Middle frontal gyrus (tissue), 1 donor: ENCODE data around the gene FGFR3.
"Not testable (repeated sequence)": the region's sequence is repeated elsewhere in the genome, so short reads cannot be mapped to it uniquely, and the experiment has no call there.

ENCODE experiments used
- DNase-seq: peaks from one replicate; pipeline ENCODE4 v3.0.0-alpha.2; 2015; ENCODE audit warnings: low spot score; ENCODE audit errors: extremely low spot score

Gene FGFR3

DNA sequence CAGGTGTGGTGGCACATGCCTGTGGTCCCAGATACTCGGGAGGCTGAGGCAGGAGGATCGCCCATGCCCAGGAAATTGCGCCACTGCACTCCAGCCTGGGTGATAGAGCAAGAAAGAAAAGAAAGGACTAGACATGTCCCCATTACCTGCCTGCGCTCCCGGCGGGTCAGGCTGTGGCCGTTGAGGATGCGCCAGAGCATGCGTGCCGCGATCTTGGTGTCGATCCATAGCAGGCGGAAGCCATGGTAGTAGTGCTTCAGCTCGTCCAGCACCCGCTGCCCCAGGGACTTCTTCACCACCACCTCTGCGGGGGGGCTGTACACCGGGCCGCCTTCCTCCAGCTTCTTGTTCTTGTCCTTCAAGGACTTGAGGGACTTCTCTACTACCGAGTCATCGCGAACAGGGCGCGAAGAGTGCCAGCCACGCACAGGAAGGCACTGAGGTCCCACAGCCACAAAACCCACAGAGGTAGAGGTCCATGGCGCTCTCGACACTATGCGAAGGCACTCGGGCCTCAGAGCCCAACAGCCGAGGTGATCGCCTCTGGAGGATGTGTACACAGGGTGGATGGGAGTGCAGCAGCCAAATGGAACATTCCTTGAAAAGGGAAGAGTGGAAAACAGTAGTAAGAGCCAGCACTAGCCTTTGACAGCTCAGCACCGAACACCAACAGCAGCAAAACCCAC lies 48.3 kb downstream of the FGFR3 start:
- DNase-seq, result no peak

- DNase-seq, result no peak
These were observed 48.8 kb downstream of the FGFR3 start for GRCh38 chr4:1841887-1842210.

- no peak for DNase-seq
These were observed 49.3 kb downstream of the FGFR3 start for GRCh38 chr4:1842339-1842895.

DNA sequence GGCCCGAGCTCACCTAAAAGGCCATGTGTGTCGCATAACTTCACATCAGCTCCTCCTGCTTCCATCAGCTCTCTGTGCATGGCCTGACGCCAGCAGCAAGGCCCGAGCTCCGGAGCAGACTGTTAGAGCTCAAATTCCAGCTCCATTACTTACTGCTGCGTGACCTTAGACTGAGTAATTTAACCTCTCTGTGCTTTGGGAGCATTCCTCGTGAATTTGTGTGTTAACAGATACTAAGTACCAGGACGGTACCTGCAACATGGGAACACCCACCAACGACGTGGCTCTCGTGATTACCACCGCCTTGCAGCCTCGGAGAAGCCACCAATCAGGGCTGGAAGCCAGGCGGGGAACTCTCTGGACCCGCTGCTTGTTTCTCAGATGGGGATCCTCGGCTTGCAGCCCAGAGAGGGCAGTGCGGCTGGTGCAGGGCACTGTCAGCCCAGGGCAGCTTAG lies 49.9 kb downstream of the FGFR3 start:
- DNase-seq, result no peak

GRCh38 chr4:1843852-1844251 lies 50.8 kb downstream of the FGFR3 start:
- peak; percentile 29 for DNase-seq

DNA sequence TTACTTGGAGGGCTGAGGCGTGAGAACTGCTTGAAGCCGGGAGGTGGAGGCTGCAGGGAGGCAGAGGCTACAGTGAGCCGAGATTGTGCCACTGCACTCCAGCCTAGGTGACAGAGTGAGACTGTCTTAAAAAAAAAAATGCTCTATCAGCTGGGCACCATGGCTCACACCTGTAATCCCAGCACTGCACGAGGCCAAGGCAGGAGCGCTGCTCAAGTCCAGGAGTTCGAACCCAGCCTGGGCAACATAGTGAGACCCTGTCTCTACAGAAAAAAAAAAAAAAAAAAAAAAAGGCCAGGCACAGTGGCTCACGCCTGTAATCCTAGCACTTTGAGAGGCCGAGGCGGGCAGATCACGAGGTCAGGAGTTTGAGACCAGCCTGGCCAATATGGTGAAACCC lies 51.5 kb downstream of the FGFR3 start:
- not testable (repeated sequence) for DNase-seq

DNA sequence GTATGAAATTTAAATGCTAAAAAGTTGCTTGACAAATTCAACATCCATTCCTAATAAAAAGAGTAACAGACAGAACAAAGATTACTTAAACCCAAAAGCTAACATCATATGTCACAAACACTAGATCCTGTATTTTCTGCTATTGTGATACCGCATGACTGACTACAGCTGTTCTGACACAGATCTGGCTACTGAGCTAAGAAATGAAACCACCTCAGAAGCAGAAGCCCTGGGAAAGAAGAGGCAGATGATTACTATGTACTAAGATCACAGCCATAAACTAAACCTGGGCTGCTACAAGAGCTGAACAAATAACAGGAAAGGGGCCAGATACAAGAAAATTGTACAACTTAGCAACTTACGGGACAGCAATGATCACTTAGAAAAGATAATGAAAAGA lies 53.5 kb downstream of the FGFR3 start:
- no peak for DNase-seq

GRCh38 chr4:1850276-1850675 lies 57.2 kb downstream of the FGFR3 start:
- no peak for DNase-seq

DNA sequence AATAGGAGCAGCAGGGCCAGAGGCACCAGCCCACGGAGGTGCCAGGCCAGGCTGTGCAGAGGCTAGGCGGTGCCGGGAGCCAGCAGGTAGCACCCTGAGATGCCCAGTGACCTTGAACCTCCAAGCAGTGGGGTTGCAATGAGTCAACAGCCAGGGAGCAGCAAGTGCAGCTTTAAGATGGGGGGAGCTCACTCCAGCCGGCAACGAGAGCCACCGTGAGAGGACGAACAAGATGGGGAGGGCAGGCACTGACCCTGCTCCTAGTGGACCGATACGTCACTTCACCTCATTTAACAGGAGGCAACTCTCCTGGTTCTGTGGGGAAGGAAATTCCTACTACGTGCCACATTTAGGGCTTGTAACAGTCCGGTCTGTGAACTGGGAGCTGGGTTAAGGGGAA lies 58.1 kb downstream of the FGFR3 start:
- no peak for DNase-seq

- no peak for DNase-seq
These were observed 58.7 kb downstream of the FGFR3 start for GRCh38 chr4:1851575-1852410.

DNA sequence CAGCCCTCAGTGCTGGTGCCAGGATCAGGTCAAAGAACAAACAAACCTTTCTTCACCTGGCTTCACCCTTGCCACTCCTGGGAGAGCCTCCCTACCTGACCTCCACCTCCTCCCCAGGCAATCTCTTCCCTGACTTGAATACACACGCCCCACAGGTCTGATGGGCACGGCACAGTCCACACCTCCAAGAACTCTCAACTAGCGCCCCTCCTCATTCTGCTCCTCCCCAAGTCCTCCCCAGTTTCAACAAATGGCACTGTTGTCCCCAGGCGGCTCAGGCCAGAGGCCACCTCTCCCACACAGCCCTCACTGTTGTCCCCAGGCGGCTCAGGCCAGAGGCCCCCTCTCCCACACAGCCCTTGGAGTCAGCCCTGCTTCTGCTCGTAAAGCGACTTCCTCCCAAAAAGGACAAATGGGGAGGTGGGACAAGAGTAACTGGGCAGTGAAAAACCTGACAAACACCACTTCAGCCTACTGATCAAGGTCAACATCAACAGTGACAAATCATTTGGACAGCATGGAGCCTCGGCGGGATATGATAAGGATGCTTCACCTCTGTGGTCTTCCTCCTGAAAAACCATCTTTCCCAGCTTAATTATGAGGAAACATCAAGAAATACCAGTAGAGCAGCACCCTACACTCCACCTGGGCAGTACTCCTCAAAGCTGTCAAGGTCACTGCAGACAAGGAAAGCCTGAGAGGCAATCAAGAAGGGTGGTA lies 60.0 kb downstream of the FGFR3 start:
- DNase-seq, result no peak

- DNase-seq, result no peak
These were observed 61.7 kb downstream of the FGFR3 start for GRCh38 chr4:1854752-1855151.

DNA sequence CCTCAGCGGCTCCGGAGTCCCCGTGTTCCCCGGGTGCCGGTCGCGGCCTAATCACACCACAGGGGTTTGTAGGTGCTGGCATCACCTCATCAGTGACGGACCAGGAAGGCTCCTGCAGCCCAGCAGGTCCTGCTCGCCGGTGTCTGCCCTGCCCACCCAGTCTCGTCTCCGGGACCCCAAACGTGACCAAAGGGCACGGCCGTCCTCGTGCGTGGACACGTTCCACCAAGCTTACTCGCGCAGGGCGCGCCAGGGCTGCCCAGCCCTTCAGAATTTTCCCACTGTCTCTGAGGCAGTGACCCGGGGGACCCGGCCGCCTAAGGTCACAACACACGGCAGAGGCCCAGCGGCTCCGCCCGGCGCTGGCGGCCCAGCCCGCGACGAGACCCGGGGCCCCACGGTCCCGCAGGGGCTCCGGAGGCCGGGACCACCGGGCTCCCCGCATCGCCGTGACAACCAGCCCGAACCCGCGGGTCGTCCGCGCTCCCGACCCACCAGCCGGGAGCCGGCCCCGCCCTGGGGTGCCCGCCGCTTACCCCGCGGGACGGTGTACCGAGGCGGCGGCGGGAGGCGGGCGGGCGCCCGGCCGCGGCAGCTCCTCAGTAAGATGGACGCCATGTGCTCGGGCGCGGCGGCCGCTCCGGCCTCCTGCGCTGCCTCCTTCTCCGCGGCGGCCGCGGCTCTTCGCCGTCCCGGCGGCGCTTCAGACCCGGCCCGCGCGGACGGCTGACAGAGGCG lies 62.4 kb downstream of the FGFR3 start:
- DNase-seq, result no peak

- peak; percentile 94 for DNase-seq
These were observed 63.2 kb downstream of the FGFR3 start, which contains the start of gene LETM1 for GRCh38 chr4:1856071-1856942. Gene LETM1 (minus strand): TSS chr4:1856156. CDS start chr4:1855950, 206 bp downstream.

- no peak for DNase-seq
These were observed 64.0 kb downstream of the FGFR3 start for GRCh38 chr4:1856943-1857699.

GRCh38 chr4:1857931-1858330 lies 64.8 kb downstream of the FGFR3 start:
- no peak for DNase-seq
